NCI-H510A treated with DMSO at 0.1 percent for 48 hours (cell line): ENCODE measurements around the gene BYSL.

Experiments
- DNase-seq: peaks from one replicate; lab custom pipeline; 2025; lab: John Stamatoyannopoulos, UW

The BYSL gene

GRCh38 chr6:41914869-41915530, 6.3 kb upstream of the BYSL start:
- no peak for DNase-seq

GRCh38 chr6:41917528-41917927, 3.8 kb upstream of the BYSL start:
- no peak for DNase-seq

- no peak for DNase-seq
These were observed 356 bp downstream of the BYSL start for GRCh38 chr6:41921712-41921998.

GRCh38 chr6:41922154-41922553, 855 bp downstream of the BYSL start:
- no peak for DNase-seq

GRCh38 chr6:41927253-41927652, 6.0 kb downstream of the BYSL start:
- DNase-seq = no peak

GRCh38 chr6:41929924-41930323, 8.6 kb downstream of the BYSL start:
- no peak for DNase-seq

GRCh38 chr6:41931792-41932191, 10.5 kb downstream of the BYSL start:
- DNase-seq = no peak

GRCh38 chr6:41932378-41932777, 11.1 kb downstream of the BYSL start:
- DNase-seq = no peak

- DNase-seq = no peak
These were observed 13.2 kb downstream of the BYSL start for GRCh38 chr6:41934278-41935192.

- DNase-seq = no peak
These were observed 13.9 kb downstream of the BYSL start for GRCh38 chr6:41935193-41935574.

- DNase-seq = no peak
These were observed 14.4 kb downstream of the BYSL start for GRCh38 chr6:41935685-41936072.

- DNase-seq = peak; percentile 85
These were observed 15.0 kb downstream of the BYSL start for GRCh38 chr6:41936073-41936837.

GRCh38 chr6:41937472-41937860, 16.2 kb downstream of the BYSL start:
- DNase-seq = no peak

GRCh38 chr6:41937861-41938574, 16.7 kb downstream of the BYSL start:
- no peak for DNase-seq

- no peak for DNase-seq
These were observed 17.4 kb downstream of the BYSL start for GRCh38 chr6:41938590-41939175.

GRCh38 chr6:41939176-41939847, 18.0 kb downstream of the BYSL start:
- DNase-seq = no peak

- DNase-seq = no peak
These were observed 18.8 kb downstream of the BYSL start for GRCh38 chr6:41939848-41940758.

GRCh38 chr6:41940759-41941279, 19.5 kb downstream of the BYSL start:
- DNase-seq = peak; percentile 47

GRCh38 chr6:41941280-41942066, 20.2 kb downstream of the BYSL start, which contains the start of gene CCND3:
Gene CCND3, minus strand, starts transcription at chr6:41941808. Its CDS starts 159 bp downstream, at chr6:41941649.
- peak; percentile 96 for DNase-seq
